GM23248 (cell line): ENCODE results near the gene POFUT1. TPM values are rescaled to one million over a fixed set of nuclear protein-coding genes. Genes with fewer than 3 reads are reported as not detected.
"Not testable (repeated sequence)": the region's sequence is repeated elsewhere in the genome, so short reads cannot be mapped to it uniquely, and the experiment has no call there.

ENCODE experiments used
- DNase-seq: peaks from one replicate; pipeline ENCODE4 v3.0.0-alpha.2; 2015
- H2AFZ ChIP-seq: fragments of 200-600 bp; sonication (generic); 2 replicates; pipeline ENCODE4 v1.6.1; 2016; ENCODE audit warnings: antibody characterized with exemption
- H3F3A ChIP-seq: fragments of 200-600 bp; sonication (generic); 2 replicates; pipeline ENCODE4 v1.6.1; 2016; ENCODE audit warnings: mild to moderate bottlenecking, antibody characterized with exemption, mixed run types; ENCODE audit not compliant: insufficient read depth
- H3K27ac ChIP-seq: fragments of 200-600 bp; sonication (generic); 2 replicates; pipeline ENCODE4 v1.5.1; 2016; ENCODE audit warnings: mild to moderate bottlenecking
- H3K27me3 ChIP-seq: fragments of 200-600 bp; sonication (generic); replicated peaks from 2 replicates; pipeline ENCODE4 v1.6.1; 2016; ENCODE audit warnings: mild to moderate bottlenecking; ENCODE audit not compliant: insufficient read depth
- H3K36me3 ChIP-seq: fragments of 200-600 bp; sonication (generic); 2 replicates; pipeline ENCODE4 v1.6.1; 2016; ENCODE audit warnings: low read depth, mild to moderate bottlenecking
- H3K4me1 ChIP-seq: fragments of 200-600 bp; sonication (generic); 2 replicates; pipeline ENCODE4 v1.6.1; 2016; ENCODE audit warnings: mild to moderate bottlenecking; ENCODE audit not compliant: insufficient read depth
- H3K4me2 ChIP-seq: fragments of 200-600 bp; sonication (generic); one replicate; pipeline ENCODE4 v1.6.1; 2016; ENCODE audit warnings: mild to moderate bottlenecking; ENCODE audit not compliant: unreplicated experiment
- H3K4me3 ChIP-seq: fragments of 200-600 bp; sonication (generic); 2 replicates; pipeline ENCODE4 v1.5.1; 2016; ENCODE audit warnings: mild to moderate bottlenecking
- H3K79me2 ChIP-seq: fragments of 200-600 bp; sonication (generic); 2 replicates; pipeline ENCODE4 v1.6.1; 2016; ENCODE audit warnings: mild to moderate bottlenecking; ENCODE audit not compliant: insufficient read depth
- H3K9ac ChIP-seq: fragments of 200-600 bp; sonication (generic); 2 replicates; pipeline ENCODE4 v1.6.1; 2016; ENCODE audit warnings: mild to moderate bottlenecking
- H3K9me2 ChIP-seq: fragments of 200-600 bp; sonication (generic); 2 replicates; pipeline ENCODE4 v1.6.1; 2016; ENCODE audit warnings: mixed run types, mild to moderate bottlenecking, moderate library complexity; ENCODE audit not compliant: insufficient read depth
- H3K9me3 ChIP-seq: fragments of 200-600 bp; sonication (generic); one replicate; pipeline ENCODE4 v1.6.1; 2017; ENCODE audit warnings: low read depth
- H4K20me1 ChIP-seq: fragments of 200-600 bp; sonication (generic); 2 replicates; pipeline ENCODE4 v1.6.0; 2016; ENCODE audit not compliant: insufficient read depth
- EZH2 ChIP-seq: fragments of 200-600 bp; sonication (generic); IDR thresholded peaks from 2 replicates; pipeline ENCODE4 v1.6.1; 2018; ENCODE audit warnings: antibody characterized with exemption, mild to moderate bottlenecking; ENCODE audit not compliant: insufficient read depth, poor library complexity, severe bottlenecking
- EZH2phosphoT487 ChIP-seq: fragments of 200-600 bp; sonication (generic); IDR thresholded peaks from 2 replicates; pipeline ENCODE4 v1.6.1; 2018; ENCODE audit warnings: antibody characterized with exemption, moderate library complexity, mild to moderate bottlenecking, low read depth; ENCODE audit not compliant: insufficient read depth
- WGBS, 2 experiments: methylation state at CpG; one replicate each; pipeline ENCODE4 v1.1.6; 2015 to 2017; ENCODE audit warnings: low lambda C conversion rate in 2 of 2, low coverage in 1 of 2; ENCODE audit errors: missing lambda C conversion rate in 2 of 2; 5-methylcytosine and 5-hydroxymethylcytosine counted together
- in situ Hi-C: fragments of 300-500 bp; cut with MboI; formaldehyde crosslinking; loops from 2 replicates; pipeline ENCODE4 v1.15.0; 2020
- polyA plus RNA-seq: library from polyadenylated mRNA; unstranded; fragments of >200 nt; fragmentation: Nextera tagmentation; extraction: Ambion mirVana; gene quantifications from 2 replicates; pipeline ENCODE4 v1.2.1, GENCODE V29; 2016
- total RNA-seq: library from RNA; depleted of rRNA; stranded (reverse); fragments of >200 nt; shearing (Covaris generic); gene quantifications from 2 replicates; pipeline ENCODE4 v1.2.3, GENCODE V29; 2014

POFUT1 gene
- total and polyA plus RNA-seq, 2 experiments from 2014 or later: 35.4 to 54.1 TPM

GRCh38 chr20:32261644-32262043 lies 54.0 kb downstream of the POFUT1 start:
- Histone ChIP-seq H3K27ac (no peak overlapping the region), H3K4me1 (no peaks in the 10 kb centered on the region), H2AFZ (no peak overlapping the region), H3K36me3 (no peaks in the 10 kb centered on the region), H4K20me1 (no peaks in the 10 kb centered on the region), H3K9me3 (no peaks in the 10 kb centered on the region), H3F3A (no peaks in the 10 kb centered on the region), H3K79me2 (no peaks in the 10 kb centered on the region), H3K9me2 (no peaks in the 10 kb centered on the region), H3K4me3 (no peak overlapping the region), H3K9ac (no peak overlapping the region), H3K27me3 (no peaks in the 10 kb centered on the region), H3K4me2 (no peak overlapping the region)
- TF ChIP-seq EZH2phosphoT487 (no peak), EZH2 (no peak)
- 28 to 39% methylated on average over 2 of the region's 2 CpGs for WGBS, 2 experiments
- no peak for DNase-seq
- in situ Hi-C loops: no loop called here

DNA sequence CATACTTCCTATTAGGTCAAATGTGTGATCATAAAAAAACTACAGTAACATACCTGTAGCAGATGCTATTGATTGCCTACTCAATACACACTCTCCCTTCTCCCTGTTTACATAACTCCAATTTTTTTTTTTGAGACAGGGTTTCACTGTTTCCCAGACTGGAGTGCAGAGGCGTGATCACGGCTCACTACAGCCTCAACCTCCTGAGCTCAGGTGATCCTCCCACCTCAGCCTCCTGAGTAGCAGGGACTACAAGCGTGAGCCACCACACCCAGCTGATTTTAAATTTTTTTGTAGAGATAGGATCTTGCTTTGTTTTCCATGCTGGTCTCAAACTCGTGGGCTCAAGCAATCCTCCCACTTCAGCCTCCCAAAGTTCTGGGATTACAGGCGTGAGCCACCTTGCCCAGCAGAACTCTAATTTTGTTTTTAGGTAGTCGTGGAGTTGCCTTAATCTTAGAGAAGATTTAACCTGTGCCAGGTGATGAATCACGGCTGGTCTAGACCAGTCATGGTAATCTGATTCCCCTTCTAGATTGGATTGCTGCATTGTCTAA lies 55.8 kb downstream of the POFUT1 start:
- Histone ChIP-seq H3K36me3 (no peaks in the 10 kb centered on the region), H3K4me3 (no peak overlapping the region), H3F3A (no peaks in the 10 kb centered on the region), H3K27ac (no peak overlapping the region), H3K27me3 (no peaks in the 10 kb centered on the region), H3K9me2 (no peaks in the 10 kb centered on the region), H3K4me2 (no peak overlapping the region), H3K79me2 (no peaks in the 10 kb centered on the region), H3K9ac (no peak overlapping the region), H3K9me3 (no peaks in the 10 kb centered on the region), H4K20me1 (no peaks in the 10 kb centered on the region), H2AFZ (no peak overlapping the region), H3K4me1 (no peaks in the 10 kb centered on the region)
- TF ChIP-seq EZH2 (no peak), EZH2phosphoT487 (no peak)
- in situ Hi-C loops: no loop called here
- WGBS, 2 experiments: 71 to 72% methylated on average over 7 of the region's 7 CpGs
- no peak for DNase-seq

- H3K9me2 ChIP-seq: no peaks in the 10 kb centered on the region
- H3F3A ChIP-seq: no peaks in the 10 kb centered on the region
- no peak overlapping the region for H3K4me2 ChIP-seq
- no peak overlapping the region for H3K4me3 ChIP-seq
- no peaks in the 10 kb centered on the region for H3K9me3 ChIP-seq
- no peaks in the 10 kb centered on the region; the same call in 1 of the 2 replicates for H3K27me3 ChIP-seq
- H2AFZ ChIP-seq: no peak overlapping the region
- no peak overlapping the region for H3K9ac ChIP-seq
- no peak overlapping the region for H3K27ac ChIP-seq
- H3K36me3 ChIP-seq: no peaks in the 10 kb centered on the region
- TF ChIP-seq EZH2 (no peak), EZH2phosphoT487 (no peak)
- WGBS, 2 experiments: 12 to 19% methylated on average over 5 of the region's 5 CpGs
- H4K20me1 ChIP-seq: no peaks in the 10 kb centered on the region
- in situ Hi-C loops: no loop called here
- H3K79me2 ChIP-seq: no peaks in the 10 kb centered on the region
- no peak for DNase-seq
- no peaks in the 10 kb centered on the region for H3K4me1 ChIP-seq
These were observed 63.9 kb downstream of the POFUT1 start for GRCh38 chr20:32271620-32272019.

DNA sequence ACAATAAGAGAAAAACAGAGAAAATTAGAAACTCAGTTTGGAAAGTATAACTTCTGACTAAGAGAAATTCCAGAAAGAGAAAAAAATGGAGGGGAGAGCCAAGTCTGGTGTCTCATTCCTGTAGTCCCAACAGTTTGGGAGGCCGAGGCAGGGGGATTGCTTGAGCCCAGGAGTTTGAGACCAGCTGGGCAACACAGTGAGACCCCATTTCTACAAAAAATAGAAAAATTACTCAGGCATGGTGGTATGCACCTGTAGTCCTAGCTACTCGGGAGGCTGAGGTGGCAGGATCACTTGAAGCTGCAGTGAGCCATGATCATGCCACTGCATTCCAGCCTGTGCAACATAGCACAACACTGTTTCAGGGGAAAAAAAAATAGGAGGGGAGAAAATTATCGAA lies 66.7 kb downstream of the POFUT1 start:
- Histone ChIP-seq H3K9me3 (no peaks in the 10 kb centered on the region), H3K36me3 (no peaks in the 10 kb centered on the region), H3F3A (no peaks in the 10 kb centered on the region), H4K20me1 (no peaks in the 10 kb centered on the region), H2AFZ (no peak overlapping the region), H3K9ac (no peak overlapping the region), H3K4me2 (no peak overlapping the region), H3K4me3 (no peak overlapping the region), H3K4me1 (0 out of 2 replicates have a peak, but pooled peaks cover 4% of the 10 kb centered on the region), H3K9me2 (no peaks in the 10 kb centered on the region), H3K79me2 (peaks cover 23% of the 10 kb centered on the region), H3K27ac (no peak overlapping the region), H3K27me3 (no peaks in the 10 kb centered on the region; the same call in 1 of the 2 replicates)
- WGBS, 2 experiments: 47 to 62% methylated on average over 3 of the region's 3 CpGs
- in situ Hi-C loops: no loop called here
- no peak for DNase-seq
- no peak for TF ChIP-seq EZH2

- H3K79me2 ChIP-seq: peaks cover 31% of the 10 kb centered on the region
- H3K9ac ChIP-seq, H3K27ac ChIP-seq, H4K20me1 ChIP-seq, H3K4me2 ChIP-seq, H3K9me2 ChIP-seq, H2AFZ ChIP-seq, H3K36me3 ChIP-seq, H3K27me3 ChIP-seq, H3K4me1 ChIP-seq, H3K9me3 ChIP-seq, DNase-seq, H3K4me3 ChIP-seq, in situ Hi-C loops, H3F3A ChIP-seq: not testable (repeated sequence)
- 61 to 74% methylated on average over 3 of the region's 3 CpGs for WGBS, 2 experiments
These were observed 67.5 kb downstream of the POFUT1 start for GRCh38 chr20:32275163-32275562.
